GM19238 (cell line): ENCODE results near the gene ARHGDIB.

Experiments
- DNase-seq: peaks from one replicate; pipeline ENCODE4 v3.0.0; 2011; ENCODE audit warnings: low spot score; ENCODE audit not compliant: insufficient read length

Gene ARHGDIB

DNA sequence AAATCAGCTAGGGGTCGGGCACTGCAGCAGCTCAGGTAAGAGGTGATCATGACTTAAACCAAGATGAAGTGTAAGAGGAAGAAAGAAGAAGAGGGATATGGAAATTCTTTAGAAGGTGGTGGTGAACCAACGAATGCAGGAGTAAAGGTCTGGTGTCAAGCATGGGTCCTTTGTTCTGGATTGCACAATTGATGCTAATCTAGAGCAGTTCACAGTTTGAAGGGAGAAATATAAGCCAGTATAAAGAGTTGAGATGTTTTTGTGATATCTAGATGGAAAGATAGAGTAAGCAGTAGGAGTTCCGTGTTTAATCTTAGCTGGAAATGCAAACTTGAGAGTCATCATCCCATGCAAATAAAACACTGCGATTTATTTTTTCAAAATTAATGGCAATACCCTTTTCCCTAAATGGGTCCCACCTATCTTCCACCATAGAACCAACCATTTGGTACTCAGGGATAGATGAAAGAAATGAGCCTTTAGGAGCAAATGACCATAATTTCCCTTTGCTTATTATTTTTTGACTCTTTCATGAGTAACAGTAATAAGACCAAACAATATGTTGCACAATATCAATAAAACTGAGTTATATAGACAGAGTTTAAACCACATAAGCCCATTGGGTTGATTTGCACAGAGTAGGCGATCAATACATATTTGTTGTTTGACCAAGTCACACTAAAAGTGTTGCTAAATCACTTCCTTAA lies 60.7 kb downstream of the ARHGDIB start:
- no peak for DNase-seq

GRCh38 chr12:14896521-14897169 lies 64.8 kb downstream of the ARHGDIB start:
- no peak for DNase-seq

- DNase-seq = no peak
These were observed 67.7 kb downstream of the ARHGDIB start for GRCh38 chr12:14893506-14894250.

DNA sequence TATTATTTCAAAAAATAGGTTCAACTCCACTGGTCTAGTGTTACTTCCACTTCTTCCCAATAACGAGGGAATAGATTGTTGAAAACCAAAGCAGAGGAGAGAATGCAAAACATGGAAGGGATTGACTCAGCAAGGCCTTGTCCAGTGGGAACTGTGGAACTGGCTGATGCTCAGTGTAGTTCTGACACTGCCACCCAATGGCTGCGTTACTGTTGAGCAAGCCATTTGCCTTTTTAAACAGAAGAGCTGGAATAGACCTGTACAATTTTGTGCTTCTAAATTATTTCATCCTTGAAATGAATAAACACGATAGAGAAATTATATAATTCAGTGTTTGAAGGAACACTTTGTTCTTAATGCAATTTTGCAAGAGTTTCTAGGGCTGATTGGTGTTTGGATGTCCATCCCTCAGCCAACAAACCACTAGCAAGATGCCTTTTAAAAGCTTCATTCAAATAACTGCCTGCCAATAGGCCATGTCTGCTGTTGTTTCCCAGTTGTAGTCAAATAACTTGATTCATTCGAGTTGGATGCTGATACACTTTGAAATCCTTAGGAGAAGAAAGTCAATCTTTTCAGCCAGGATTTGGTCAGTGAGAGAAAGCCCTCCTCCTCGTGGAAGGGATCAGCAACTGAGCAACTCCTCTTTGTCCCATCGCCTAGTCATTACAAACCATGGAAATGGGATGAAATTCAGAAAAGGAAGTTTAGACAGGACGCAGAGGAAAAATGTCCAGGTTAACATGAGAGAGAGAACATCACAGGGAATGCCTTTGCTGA lies 68.5 kb downstream of the ARHGDIB start:
- DNase-seq = no peak
